Dedifferentiated amniotic fluid mesenchymal stem cell (primary cell): ENCODE data around the gene SNED1.

ENCODE experiments used
- DNase-seq: peaks from one replicate; pipeline ENCODE4 v3.0.0-alpha.2; 2016; ENCODE audit errors: extremely low spot score

The SNED1 gene

GRCh38 chr2:240992572-240993291, 5.7 kb upstream of the SNED1 start:
- no peak for DNase-seq

- DNase-seq = no peak
These were observed 4.8 kb upstream of the SNED1 start for GRCh38 chr2:240993446-240994170.

- DNase-seq = no peak
These were observed 4.1 kb upstream of the SNED1 start for GRCh38 chr2:240994171-240994896.

- DNase-seq = no peak
These were observed 3.1 kb upstream of the SNED1 start for GRCh38 chr2:240995041-240996021.

GRCh38 chr2:240996161-240996833, 2.1 kb upstream of the SNED1 start:
- DNase-seq = no peak

GRCh38 chr2:240996834-240997140, 1.6 kb upstream of the SNED1 start:
- no peak for DNase-seq

- DNase-seq = no peak
These were observed 1.1 kb upstream of the SNED1 start for GRCh38 chr2:240997141-240997855.

- DNase-seq = no peak
These were observed 232 bp downstream of the SNED1 start for GRCh38 chr2:240998706-240998994.

GRCh38 chr2:240998995-240999791, 775 bp downstream of the SNED1 start:
- no peak for DNase-seq

- no peak for DNase-seq
These were observed 1.6 kb downstream of the SNED1 start for GRCh38 chr2:240999873-241000541.

GRCh38 chr2:241000831-241001321, 2.5 kb downstream of the SNED1 start:
- DNase-seq = no peak

GRCh38 chr2:241001413-241002274, 3.2 kb downstream of the SNED1 start:
- DNase-seq = no peak

- DNase-seq = no peak
These were observed 4.0 kb downstream of the SNED1 start for GRCh38 chr2:241002275-241003046.

GRCh38 chr2:241003047-241003360, 4.6 kb downstream of the SNED1 start:
- DNase-seq = no peak

GRCh38 chr2:241003369-241003768, 5.0 kb downstream of the SNED1 start:
- no peak for DNase-seq

GRCh38 chr2:241003830-241004564, 5.6 kb downstream of the SNED1 start:
- no peak for DNase-seq

GRCh38 chr2:241005569-241005968, 7.2 kb downstream of the SNED1 start:
- DNase-seq = no peak
